Measurements from ENCODE around the gene LIAS. TPM values are rescaled to one million over a fixed set of nuclear protein-coding genes. Genes with fewer than 3 reads are reported as not detected.
"Not testable (repeated sequence)": the region's sequence is repeated elsewhere in the genome, so short reads cannot be mapped to it uniquely, and the experiment has no call there.

The LIAS gene
- total and polyA plus RNA-seq, 7 experiments from 2014 or later = 12.5 to 27.8 (median 16.4) TPM

- no peaks in the 10 kb centered on the region for H3K27me3 ChIP-seq (ENCODE audit: control insufficient read depth in 2 of 2, insufficient read depth in 2 of 2, low read length in 2 of 2)
- no peaks in the 10 kb centered on the region for H3K27me3 Mint-ChIP-seq
- intact Hi-C loops (cut with micrococcal nuclease) = no loop called here
- no peaks in the 10 kb centered on the region for H3K4me1 Mint-ChIP-seq
- no peak overlapping the region for H3K4me3 ChIP-seq (ENCODE audit: low read length)
- POLR2A ChIA-PET = no interaction called here
- no peak for ATAC-seq
- H3K4me1 ChIP-seq (ENCODE audit: control insufficient read depth in 2 of 2, insufficient read depth in 2 of 2, low read length in 2 of 2) = no peaks in the 10 kb centered on the region
- H3K27ac Mint-ChIP-seq = no peak overlapping the region
- no peak for DNase-seq
- no peaks in the 10 kb centered on the region for H3K9me3 ChIP-seq (ENCODE audit: control insufficient read depth in 2 of 3, low read length in 3 of 3)
- H3K9me3 Mint-ChIP-seq = no peaks in the 10 kb centered on the region
- CTCF ChIA-PET = no interaction called here
- H3K4me3 Mint-ChIP-seq = no peak overlapping the region
- H3K27ac ChIP-seq (ENCODE audit: low read depth, low read length) = no peak overlapping the region
- H3K36me3 ChIP-seq (ENCODE audit: control insufficient read depth in 2 of 3, insufficient read depth in 3 of 3, low read length in 3 of 3) = no peaks in the 10 kb centered on the region
- peaks cover 0 to 8% (median 3%) of the 10 kb centered on the region in 5 donors for H3K36me3 Mint-ChIP-seq
Measured at GRCh38 chr4:39494354-39494753, 35.5 kb downstream of the LIAS start.

GRCh38 chr4:39495446-39496213, 36.8 kb downstream of the LIAS start:
- H3K4me1 ChIP-seq (ENCODE audit: control insufficient read depth in 2 of 2, insufficient read depth in 2 of 2, low read length in 2 of 2) = no peaks in the 10 kb centered on the region
- Mint-ChIP-seq H3K36me3 (peaks cover 0 to 13% (median 5%) of the 10 kb centered on the region in 5 donors), H3K27ac (no peak overlapping the region), H3K9me3 (no peaks in the 10 kb centered on the region), H3K4me3 (no peak overlapping the region), H3K27me3 (no peaks in the 10 kb centered on the region), H3K4me1 (no peaks in the 10 kb centered on the region)
- no peaks in the 10 kb centered on the region for H3K27me3 ChIP-seq (ENCODE audit: control insufficient read depth in 2 of 2, insufficient read depth in 2 of 2, low read length in 2 of 2)
- ChIA-PET POLR2A (no interaction called here), CTCF (no interaction called here)
- no peaks in the 10 kb centered on the region for H3K36me3 ChIP-seq (ENCODE audit: control insufficient read depth in 2 of 3, insufficient read depth in 3 of 3, low read length in 3 of 3)
- ATAC-seq (no peak), DNase-seq (no peak)
- no peak overlapping the region for H3K27ac ChIP-seq (ENCODE audit: low read depth, low read length)
- no peak overlapping the region for H3K4me3 ChIP-seq (ENCODE audit: low read length)
- H3K9me3 ChIP-seq (ENCODE audit: control insufficient read depth in 2 of 3, low read length in 3 of 3) = no peaks in the 10 kb centered on the region
- intact Hi-C loops (cut with micrococcal nuclease) = no loop called here

- Mint-ChIP-seq H3K27ac (no peak overlapping the region), H3K36me3 (peaks cover 0 to 25% (median 5%) of the 10 kb centered on the region in 5 donors), H3K9me3 (no peaks in the 10 kb centered on the region), H3K27me3 (no peaks in the 10 kb centered on the region), H3K4me3 (no peak overlapping the region), H3K4me1 (no peaks in the 10 kb centered on the region)
- H3K27ac ChIP-seq (ENCODE audit: low read depth, low read length) = no peak overlapping the region
- no peaks in the 10 kb centered on the region for H3K27me3 ChIP-seq (ENCODE audit: control insufficient read depth in 2 of 2, insufficient read depth in 2 of 2, low read length in 2 of 2)
- ATAC-seq = no peak
- CTCF ChIA-PET = no interaction called here
- POLR2A ChIA-PET = no interaction called here
- peaks cover 0 to 9% (median 0%) of the 10 kb centered on the region in 3 experiments for H3K36me3 ChIP-seq (ENCODE audit: control insufficient read depth in 2 of 3, insufficient read depth in 3 of 3, low read length in 3 of 3)
- no peak overlapping the region for H3K4me3 ChIP-seq (ENCODE audit: low read length)
- H3K9me3 ChIP-seq (ENCODE audit: control insufficient read depth in 2 of 3, low read length in 3 of 3) = no peaks in the 10 kb centered on the region
- no peak for DNase-seq
- intact Hi-C loops (cut with micrococcal nuclease) = no loop called here
- H3K4me1 ChIP-seq (ENCODE audit: control insufficient read depth in 2 of 2, insufficient read depth in 2 of 2, low read length in 2 of 2) = no peaks in the 10 kb centered on the region
Measured at GRCh38 chr4:39497909-39498726, 39.3 kb downstream of the LIAS start.

- no peaks in the 10 kb centered on the region for H3K27me3 ChIP-seq (ENCODE audit: control insufficient read depth in 2 of 2, insufficient read depth in 2 of 2, low read length in 2 of 2)
- H3K4me1 ChIP-seq (ENCODE audit: control insufficient read depth in 2 of 2, insufficient read depth in 2 of 2, low read length in 2 of 2) = no peaks in the 10 kb centered on the region
- intact Hi-C loops (cut with micrococcal nuclease) = no loop called here
- no peak overlapping the region for H3K4me3 ChIP-seq (ENCODE audit: low read length)
- peaks cover 0 to 14% (median 4%) of the 10 kb centered on the region in 3 experiments for H3K36me3 ChIP-seq (ENCODE audit: control insufficient read depth in 2 of 3, insufficient read depth in 3 of 3, low read length in 3 of 3)
- no peaks in the 10 kb centered on the region for H3K9me3 ChIP-seq (ENCODE audit: control insufficient read depth in 2 of 3, low read length in 3 of 3)
- CTCF ChIA-PET = no interaction called here
- no peak overlapping the region for H3K4me3 Mint-ChIP-seq
- H3K27me3 Mint-ChIP-seq = no peaks in the 10 kb centered on the region
- no peak overlapping the region for H3K27ac ChIP-seq (ENCODE audit: low read depth, low read length)
- DNase-seq (no peak), ATAC-seq (no peak)
- H3K9me3 Mint-ChIP-seq = no peaks in the 10 kb centered on the region
- peaks cover 0 to 30% (median 9%) of the 10 kb centered on the region in 5 donors for H3K36me3 Mint-ChIP-seq
- no peak overlapping the region for H3K27ac Mint-ChIP-seq
- no peaks in the 10 kb centered on the region for H3K4me1 Mint-ChIP-seq
- POLR2A ChIA-PET = no interaction called here
Measured at GRCh38 chr4:39498727-39499020, 39.8 kb downstream of the LIAS start.

GRCh38 chr4:39502019-39502663, 43.3 kb downstream of the LIAS start:
- no peaks in the 10 kb centered on the region for H3K27me3 Mint-ChIP-seq
- DNase-seq = no peak
- peaks cover 0 to 43% (median 16%) of the 10 kb centered on the region in 5 donors for H3K36me3 Mint-ChIP-seq
- no peaks in the 10 kb centered on the region for H3K4me1 Mint-ChIP-seq
- ChIA-PET CTCF (no interaction called here), POLR2A (no interaction called here)
- no peaks in the 10 kb centered on the region for H3K4me1 ChIP-seq (ENCODE audit: control insufficient read depth in 2 of 2, insufficient read depth in 2 of 2, low read length in 2 of 2)
- no peak overlapping the region for H3K4me3 ChIP-seq (ENCODE audit: low read length)
- H3K36me3 ChIP-seq (ENCODE audit: control insufficient read depth in 2 of 3, insufficient read depth in 3 of 3, low read length in 3 of 3) = peaks cover 5 to 39% (median 6%) of the 10 kb centered on the region in 3 experiments
- no peaks in the 10 kb centered on the region for H3K9me3 ChIP-seq (ENCODE audit: control insufficient read depth in 2 of 3, low read length in 3 of 3)
- H3K27me3 ChIP-seq (ENCODE audit: control insufficient read depth in 2 of 2, insufficient read depth in 2 of 2, low read length in 2 of 2) = no peaks in the 10 kb centered on the region
- intact Hi-C loops (cut with micrococcal nuclease) = no loop called here
- H3K27ac ChIP-seq (ENCODE audit: low read depth, low read length) = no peak overlapping the region
- H3K4me3 Mint-ChIP-seq = no peak overlapping the region
- ATAC-seq = no peak
- no peak overlapping the region for H3K27ac Mint-ChIP-seq
- H3K9me3 Mint-ChIP-seq = no peaks in the 10 kb centered on the region

- H3K4me3 Mint-ChIP-seq, ATAC-seq: not testable (repeated sequence)
Measured at GRCh38 chr4:39502664-39503035, 43.8 kb downstream of the LIAS start.

More at GRCh38 chr4:39502664-39503035, 43.8 kb downstream of the LIAS start:
- H3K27ac ChIP-seq (ENCODE audit: low read depth, low read length); DNase-seq; CTCF ChIA-PET; H3K27ac Mint-ChIP-seq; H3K4me3 ChIP-seq (ENCODE audit: low read length); H3K9me3 Mint-ChIP-seq; H3K4me1 ChIP-seq (ENCODE audit: control insufficient read depth in 2 of 2, insufficient read depth in 2 of 2, low read length in 2 of 2); intact Hi-C loops (cut with micrococcal nuclease); H3K9me3 ChIP-seq (ENCODE audit: control insufficient read depth in 2 of 3, low read length in 3 of 3); H3K27me3 ChIP-seq (ENCODE audit: control insufficient read depth in 2 of 2, insufficient read depth in 2 of 2, low read length in 2 of 2); POLR2A ChIA-PET; H3K27me3 Mint-ChIP-seq; H3K4me1 Mint-ChIP-seq: not testable (repeated sequence)
- H3K36me3 ChIP-seq (ENCODE audit: control insufficient read depth in 2 of 3, insufficient read depth in 3 of 3, low read length in 3 of 3) = peaks cover 5 to 44% (median 6%) of the 10 kb centered on the region in 3 experiments
- peaks cover 0 to 44% (median 16%) of the 10 kb centered on the region in 5 donors for H3K36me3 Mint-ChIP-seq
